Activated naive CD4-positive, alpha-beta T cell treated with anti-CD3 and anti-CD28 coated beads, Interleukin-2, amount 10 ng/mL, durations not matched to agents 7 days and 5 days (primary cell): ENCODE measurements around the gene UBE3B.

ENCODE experiments used
- CTCF ChIA-PET: fragments of 350-600 bp; sonication (Branson Sonifier 250); formaldehyde crosslinking; loops from one replicate; lab custom pipeline; 2021; ENCODE audit warnings: antibody characterized with exemption; lab: Charles Lee
- DNase-seq: peaks from one replicate; pipeline ENCODE4 v3.0.0-alpha.2; 2020
- H3K27ac Mint-ChIP-seq: one replicate; pipeline ENCODE4 v1.8.0; 2021; ENCODE audit warnings: mild to moderate bottlenecking, moderate library complexity, mixed read lengths
- H3K27me3 Mint-ChIP-seq: one replicate; pipeline ENCODE4 v1.8.0; 2021; ENCODE audit warnings: mild to moderate bottlenecking, mixed read lengths
- H3K36me3 Mint-ChIP-seq: one replicate; pipeline ENCODE4 v1.8.0; 2021; ENCODE audit warnings: mixed read lengths
- H3K4me1 Mint-ChIP-seq: one replicate; pipeline ENCODE4 v1.8.0; 2021; ENCODE audit warnings: mixed read lengths
- H3K4me3 Mint-ChIP-seq: one replicate; pipeline ENCODE4 v1.8.0; 2021; ENCODE audit warnings: mild to moderate bottlenecking, moderate library complexity, mixed read lengths
- H3K9me3 Mint-ChIP-seq: one replicate; pipeline ENCODE4 v1.8.0; 2021; ENCODE audit warnings: mixed read lengths

UBE3B gene

DNA sequence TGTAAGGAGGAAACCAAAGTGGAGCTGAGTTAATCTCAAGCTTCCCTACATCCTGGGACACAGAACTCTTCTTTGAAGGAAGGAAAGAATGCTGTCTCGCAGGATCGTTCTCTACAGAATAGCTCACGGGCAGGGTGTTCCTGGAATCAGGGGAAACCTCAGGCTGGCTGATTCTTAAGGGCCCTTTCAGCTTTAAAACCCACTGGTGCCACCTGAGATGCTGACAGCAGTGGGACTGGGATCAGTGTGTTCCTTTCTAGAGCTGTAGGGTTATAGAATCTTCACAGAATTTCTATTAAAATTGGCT lies 47.8 kb downstream of the UBE3B start:
- Mint-ChIP-seq H3K36me3 (peaks cover 19% of the 10 kb centered on the region), H3K27me3 (no peaks in the 10 kb centered on the region), H3K27ac (no peak overlapping the region), H3K4me3 (no peak overlapping the region), H3K9me3 (no peaks in the 10 kb centered on the region), H3K4me1 (no peaks in the 10 kb centered on the region)
- CTCF ChIA-PET: interaction anchor here (1.3 to 2.4 kb wide), 4 partner anchors 12 to 252 kb away, joined by 4 to 6 read pairs (median 5); no protein-coding TSS in a partner anchor
- no peak for DNase-seq

DNA sequence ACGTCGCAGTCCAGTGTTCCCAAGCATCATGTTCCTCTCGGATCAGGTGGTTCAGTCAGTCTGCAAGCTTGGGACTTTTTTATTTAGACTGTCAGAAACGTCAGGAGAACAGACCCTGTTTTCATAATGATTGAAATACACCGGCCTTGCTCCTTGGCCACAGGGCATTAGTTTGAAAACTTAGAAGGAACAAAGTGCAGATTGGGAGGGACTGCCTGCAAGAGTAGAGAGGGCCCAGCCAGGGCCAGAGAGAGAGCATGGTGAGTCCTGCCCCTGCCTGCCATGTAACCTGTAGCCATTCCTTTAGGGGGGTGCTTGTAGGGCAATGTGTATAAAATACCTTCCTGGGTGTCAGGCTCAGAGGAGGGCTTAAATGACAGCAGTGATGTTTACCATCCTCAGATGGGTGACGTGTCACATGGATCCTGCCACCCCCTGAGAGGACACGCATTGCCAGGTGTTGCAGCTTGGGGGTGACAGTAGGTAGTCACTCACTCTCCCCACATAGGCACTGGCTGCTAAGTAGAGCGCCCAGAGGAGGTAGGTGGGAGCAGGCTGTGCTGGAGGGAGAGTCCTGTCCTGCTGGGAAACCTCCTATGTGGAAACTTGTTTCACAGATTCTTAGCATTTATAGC lies 50.2 kb downstream of the UBE3B start:
- no peaks in the 10 kb centered on the region for H3K4me1 Mint-ChIP-seq
- H3K4me3 Mint-ChIP-seq: no peak overlapping the region
- peaks cover 16% of the 10 kb centered on the region for H3K36me3 Mint-ChIP-seq
- CTCF ChIA-PET: no interaction called here
- no peaks in the 10 kb centered on the region for H3K27me3 Mint-ChIP-seq
- no peaks in the 10 kb centered on the region for H3K9me3 Mint-ChIP-seq
- no peak for DNase-seq
- no peak overlapping the region for H3K27ac Mint-ChIP-seq

DNA sequence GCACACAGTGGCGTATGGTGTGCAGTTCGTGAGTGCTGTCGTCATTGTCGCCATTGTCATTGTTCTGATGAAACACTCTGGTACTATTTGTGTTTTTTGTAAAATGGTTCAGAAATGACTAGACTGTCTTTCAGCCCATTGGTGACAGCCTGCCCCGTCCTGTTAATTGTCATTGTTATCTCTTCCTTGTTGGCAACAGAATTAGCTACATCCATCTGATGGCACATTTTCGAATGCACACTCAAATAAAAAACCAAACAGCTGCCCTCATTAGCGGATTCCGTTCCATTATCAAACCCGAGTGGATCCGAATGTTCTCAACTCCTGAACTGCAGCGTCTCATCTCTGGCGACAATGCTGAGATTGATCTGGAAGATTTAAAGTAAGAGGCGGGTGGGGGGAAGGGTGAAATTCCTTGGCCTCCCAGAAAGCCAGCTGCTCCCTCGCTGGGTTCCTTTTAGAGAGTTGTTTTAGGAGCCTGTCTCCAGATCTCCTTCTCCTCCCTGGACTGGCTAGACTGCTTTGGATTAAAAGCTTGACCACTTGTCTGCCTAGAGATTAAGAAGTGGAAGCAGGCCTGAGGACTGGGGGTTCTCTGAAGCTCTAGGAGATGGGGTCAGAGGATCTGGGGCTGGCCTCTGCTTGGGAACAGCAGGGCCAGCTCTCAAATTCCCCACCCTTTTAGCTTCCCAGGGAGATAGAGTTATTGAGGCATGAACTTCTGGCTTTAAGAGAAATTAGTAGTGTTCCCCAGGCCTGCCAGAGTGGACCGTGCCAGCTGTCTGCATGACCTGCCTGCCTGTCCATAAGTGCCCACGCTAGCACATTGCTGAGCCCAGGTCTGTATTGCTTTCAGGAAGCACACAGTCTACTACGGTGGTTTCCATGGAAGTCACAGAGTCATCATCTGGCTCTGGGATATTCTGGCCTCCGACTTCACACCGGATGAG lies 52.5 kb downstream of the UBE3B start:
- H3K27ac Mint-ChIP-seq: no peak overlapping the region
- CTCF ChIA-PET: interaction anchor here (0.8 to 1.2 kb wide), 3 partner anchors 9 to 275 kb away, joined by 3 to 4 read pairs (median 3); no protein-coding TSS in a partner anchor
- no peaks in the 10 kb centered on the region for H3K27me3 Mint-ChIP-seq
- no peak for DNase-seq
- H3K4me1 Mint-ChIP-seq: no peaks in the 10 kb centered on the region
- H3K36me3 Mint-ChIP-seq: peaks cover 9% of the 10 kb centered on the region
- no peak overlapping the region for H3K4me3 Mint-ChIP-seq
- no peaks in the 10 kb centered on the region for H3K9me3 Mint-ChIP-seq

DNA sequence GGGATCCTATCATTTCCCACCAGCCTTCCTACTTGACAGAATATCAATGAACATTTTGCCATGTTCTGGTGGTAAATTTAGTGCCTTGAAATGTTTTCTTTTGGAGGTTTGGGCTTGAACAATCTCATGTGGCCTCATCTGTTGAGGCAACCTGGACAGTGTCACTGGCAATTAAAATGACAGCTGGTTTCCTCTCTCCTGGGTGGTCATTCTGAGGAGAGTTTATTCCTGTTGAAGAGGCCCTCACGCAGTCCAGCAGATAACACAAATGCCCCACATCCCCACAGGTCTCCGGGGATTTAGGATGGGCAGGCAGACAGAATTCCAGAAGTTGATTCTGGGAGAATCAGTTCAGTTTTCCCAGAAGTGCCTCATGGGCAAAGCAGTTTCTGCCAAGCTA lies 54.0 kb downstream of the UBE3B start:
- H3K9me3 Mint-ChIP-seq: no peaks in the 10 kb centered on the region
- H3K27me3 Mint-ChIP-seq: no peaks in the 10 kb centered on the region
- no peaks in the 10 kb centered on the region for H3K4me1 Mint-ChIP-seq
- H3K36me3 Mint-ChIP-seq: peaks cover 5% of the 10 kb centered on the region
- DNase-seq: no peak
- H3K27ac Mint-ChIP-seq: no peak overlapping the region
- no peak overlapping the region for H3K4me3 Mint-ChIP-seq
- CTCF ChIA-PET: no interaction called here

DNA sequence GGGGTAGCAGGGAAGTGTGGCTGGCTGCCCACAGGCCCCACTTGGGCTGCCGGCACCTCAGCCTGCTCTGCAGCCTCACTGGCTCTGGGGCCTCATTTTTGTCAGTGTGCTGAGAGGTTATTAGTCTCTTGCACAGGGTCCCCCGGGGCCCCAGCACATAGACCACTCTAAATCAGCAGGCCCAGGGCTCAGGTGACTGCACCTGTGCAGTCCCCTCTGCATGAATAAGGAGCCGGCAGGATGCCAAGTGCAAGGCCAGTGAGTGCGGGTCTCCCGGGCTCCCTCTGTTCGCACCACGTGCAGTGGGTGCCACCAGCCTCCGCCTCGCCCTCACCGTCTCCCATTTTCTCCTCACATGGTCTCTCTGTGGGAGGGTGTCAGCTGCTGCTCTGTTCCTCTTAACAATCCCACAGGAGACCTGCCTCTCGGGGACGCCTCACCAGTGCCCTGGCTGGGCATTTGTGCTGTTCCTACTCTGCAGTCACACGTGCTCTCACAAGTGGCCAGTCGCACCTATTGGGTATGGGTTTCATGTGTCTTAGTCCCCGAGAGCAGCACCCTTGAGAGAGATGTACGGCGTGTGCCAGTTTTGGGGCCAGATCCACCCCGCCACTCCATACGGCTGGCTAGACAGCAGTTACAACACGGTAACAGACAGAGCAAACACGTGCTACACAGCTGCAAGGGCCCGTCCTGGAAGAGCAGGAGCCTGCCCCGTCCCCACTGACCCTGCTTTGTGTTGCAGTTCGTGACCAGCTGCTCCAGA lies 55.5 kb downstream of the UBE3B start:
- H3K27ac Mint-ChIP-seq: no peak overlapping the region

DNA sequence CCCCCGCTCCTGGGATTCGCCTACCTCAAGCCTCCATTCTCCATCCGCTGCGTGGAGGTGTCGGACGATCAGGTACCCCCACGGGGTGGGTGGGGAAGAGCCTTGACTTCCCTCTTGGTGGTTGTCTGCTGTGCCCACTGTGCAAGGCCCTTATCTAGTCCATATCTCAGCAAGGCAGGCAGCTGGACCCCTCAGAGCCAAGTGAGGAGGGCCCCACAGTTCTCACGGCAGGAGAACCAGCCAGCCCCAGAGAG lies 56.0 kb downstream of the UBE3B start:
- H3K9me3 Mint-ChIP-seq: no peaks in the 10 kb centered on the region
- no peak for DNase-seq
- H3K27me3 Mint-ChIP-seq: no peaks in the 10 kb centered on the region
- no peak overlapping the region for H3K27ac Mint-ChIP-seq
- H3K4me1 Mint-ChIP-seq: no peaks in the 10 kb centered on the region
- CTCF ChIA-PET: no interaction called here
- peaks cover 5% of the 10 kb centered on the region for H3K36me3 Mint-ChIP-seq
- H3K4me3 Mint-ChIP-seq: no peak overlapping the region

More for the DNA sequence above, 55.5 kb downstream of the UBE3B start:
- H3K4me1 Mint-ChIP-seq: no peaks in the 10 kb centered on the region
- no peaks in the 10 kb centered on the region for H3K27me3 Mint-ChIP-seq
- H3K36me3 Mint-ChIP-seq: peaks cover 5% of the 10 kb centered on the region
- no peaks in the 10 kb centered on the region for H3K9me3 Mint-ChIP-seq
- no peak for DNase-seq
- H3K4me3 Mint-ChIP-seq: no peak overlapping the region
- CTCF ChIA-PET: no interaction called here

DNA sequence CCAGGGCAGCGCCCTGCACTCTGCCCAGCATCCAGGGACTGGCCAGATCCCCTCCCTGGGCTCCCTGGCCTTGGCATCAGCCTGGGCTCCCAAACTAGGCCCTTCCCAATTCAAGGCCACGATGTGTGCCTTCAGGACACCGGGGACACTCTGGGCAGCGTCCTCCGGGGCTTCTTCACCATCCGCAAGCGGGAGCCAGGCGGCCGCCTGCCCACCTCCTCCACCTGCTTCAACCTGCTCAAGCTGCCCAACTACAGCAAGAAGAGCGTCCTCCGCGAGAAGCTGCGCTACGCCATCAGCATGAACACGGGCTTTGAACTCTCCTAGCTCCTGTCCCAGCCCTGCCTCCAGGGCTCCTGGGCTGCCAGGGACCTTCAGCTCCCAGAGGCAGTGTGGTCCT lies 57.0 kb downstream of the UBE3B start:
- Mint-ChIP-seq H3K36me3 (peaks cover 5% of the 10 kb centered on the region), H3K4me3 (no peak overlapping the region), H3K27ac (no peak overlapping the region), H3K9me3 (no peaks in the 10 kb centered on the region), H3K4me1 (no peaks in the 10 kb centered on the region), H3K27me3 (no peaks in the 10 kb centered on the region)
- CTCF ChIA-PET: no interaction called here
- no peak for DNase-seq

DNA sequence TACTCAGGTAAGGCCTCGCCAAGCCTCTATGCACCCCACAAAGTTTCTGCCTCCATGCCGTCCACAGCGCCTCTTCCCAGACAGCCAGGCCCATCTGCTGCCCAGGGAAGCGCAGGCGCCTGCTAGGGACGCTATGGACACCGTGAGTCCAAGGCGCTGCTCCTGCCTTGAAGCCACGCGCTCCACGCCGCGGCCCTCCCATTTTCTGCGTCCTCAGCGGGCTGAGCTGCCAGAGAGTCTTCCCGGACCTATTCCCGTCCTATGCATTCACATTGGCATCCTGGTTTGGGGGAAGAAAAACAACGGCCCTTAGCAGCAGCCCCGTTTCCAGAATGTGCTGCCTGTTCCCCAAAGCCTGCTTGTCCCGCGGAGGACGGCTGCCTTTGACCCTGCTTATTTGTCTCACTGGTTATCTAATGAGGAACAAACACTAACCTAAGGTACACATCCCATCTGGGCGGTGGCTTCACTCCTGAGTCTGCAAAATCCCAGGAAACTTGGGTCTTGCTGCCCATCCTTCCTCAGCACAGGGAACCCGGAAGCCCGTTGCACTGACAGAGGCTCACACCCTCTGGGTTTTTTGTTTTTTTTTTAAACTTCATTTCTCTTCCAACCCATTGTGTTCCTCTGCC lies 57.9 kb downstream of the UBE3B start:
- no peak for DNase-seq
- Mint-ChIP-seq H3K9me3 (no peaks in the 10 kb centered on the region), H3K27me3 (no peaks in the 10 kb centered on the region), H3K27ac (no peak overlapping the region), H3K4me1 (no peaks in the 10 kb centered on the region), H3K36me3 (peaks cover 4% of the 10 kb centered on the region), H3K4me3 (no peak overlapping the region)
- CTCF ChIA-PET: interaction anchor here (0.6 kb wide), 1 partner anchor 306 kb away, joined by 3 read pairs; no protein-coding TSS in a partner anchor

DNA sequence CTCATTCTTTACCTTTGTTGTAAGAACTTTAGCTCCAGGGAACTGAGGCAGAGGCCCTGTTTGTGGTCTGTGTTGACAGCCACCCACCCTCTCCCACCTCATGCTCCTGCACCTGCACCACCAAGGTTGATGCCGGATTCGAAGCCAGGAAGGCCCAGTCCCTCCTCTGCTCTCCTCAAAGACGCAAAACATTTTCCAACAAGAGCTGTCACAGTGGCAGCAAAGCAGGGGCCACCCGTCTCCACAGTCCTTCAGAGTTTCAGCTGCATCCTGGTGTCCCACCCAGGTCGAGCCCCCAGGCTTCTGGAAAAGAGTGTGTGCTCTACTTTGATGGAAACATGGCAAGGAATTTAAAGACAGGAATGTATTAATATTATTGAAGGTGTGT lies 58.4 kb downstream of the UBE3B start:
- Mint-ChIP-seq H3K4me1 (no peaks in the 10 kb centered on the region), H3K27me3 (no peaks in the 10 kb centered on the region), H3K36me3 (peaks cover 3% of the 10 kb centered on the region), H3K9me3 (no peaks in the 10 kb centered on the region), H3K27ac (no peak overlapping the region), H3K4me3 (no peak overlapping the region)
- CTCF ChIA-PET: interaction anchor here (2.6 to 3.8 kb wide), 2 partner anchors 11 to 17 kb away, joined by 6 to 13 read pairs; no protein-coding TSS in a partner anchor
- no peak for DNase-seq

DNA sequence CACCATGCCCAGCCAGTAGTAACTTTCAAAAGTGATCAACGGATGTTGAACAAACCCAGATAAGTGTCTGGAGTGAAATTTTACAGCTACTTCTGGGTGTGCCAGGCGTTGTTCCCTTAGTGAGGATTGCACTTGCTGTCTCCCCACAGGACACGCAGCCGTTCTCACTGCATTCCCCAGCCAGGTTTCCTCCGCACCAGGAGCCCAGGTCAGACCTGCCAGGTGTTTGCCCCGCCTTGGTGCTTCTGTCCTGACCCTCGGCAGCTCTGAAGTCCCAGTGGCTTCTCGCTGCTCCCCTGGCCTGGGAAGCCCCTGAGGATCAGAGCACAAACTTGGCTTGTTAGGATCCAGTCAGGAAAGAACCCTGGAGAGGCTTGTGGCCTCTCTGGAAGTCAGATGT lies 59.7 kb downstream of the UBE3B start:
- Mint-ChIP-seq H3K4me1 (no peaks in the 10 kb centered on the region), H3K27me3 (no peaks in the 10 kb centered on the region), H3K9me3 (no peaks in the 10 kb centered on the region), H3K4me3 (no peak overlapping the region), H3K27ac (no peak overlapping the region), H3K36me3 (peaks cover 2% of the 10 kb centered on the region)
- CTCF ChIA-PET: interaction anchor here (2.6 to 3.8 kb wide), 2 partner anchors 13 to 19 kb away, joined by 6 to 13 read pairs; no protein-coding TSS in a partner anchor
- DNase-seq: no peak

DNA sequence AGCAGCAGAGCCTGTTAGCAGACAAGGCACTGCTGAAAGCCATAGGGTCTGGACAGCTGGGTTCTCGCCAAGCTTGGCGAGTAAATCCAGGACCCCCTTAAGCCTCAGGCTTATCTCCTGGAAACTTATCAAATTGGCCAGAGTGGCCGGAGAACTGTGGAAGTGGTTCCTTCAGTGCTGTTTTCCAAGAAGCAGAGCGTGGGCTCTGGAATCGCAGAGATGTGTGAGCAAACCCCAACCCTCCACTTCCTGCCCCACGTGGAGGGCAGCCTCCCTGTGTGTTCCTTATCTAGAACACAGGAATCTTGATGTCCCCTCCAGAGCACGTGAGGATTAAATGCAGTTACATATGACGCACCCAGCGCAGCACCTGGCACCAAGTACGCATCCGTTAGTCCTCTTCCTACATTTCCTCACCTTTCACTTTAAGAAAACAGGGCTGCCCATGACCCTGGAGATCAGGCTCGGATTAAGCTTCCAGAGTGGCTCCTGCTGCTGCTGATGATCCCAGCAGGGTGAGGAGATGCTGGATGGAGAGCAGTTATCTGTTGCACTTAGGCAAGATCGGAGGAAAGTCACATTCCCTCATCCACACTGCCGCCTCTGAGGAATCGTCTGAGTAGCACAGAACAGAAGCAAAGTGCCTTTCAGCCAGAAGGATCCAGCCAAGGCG lies 60.9 kb downstream of the UBE3B start:
- H3K4me3 Mint-ChIP-seq: no peak overlapping the region
- CTCF ChIA-PET: interaction anchor here (2.6 to 3.8 kb wide), 2 partner anchors 14 to 20 kb away, joined by 6 to 13 read pairs; no protein-coding TSS in a partner anchor
- H3K4me1 Mint-ChIP-seq: no peaks in the 10 kb centered on the region

DNA sequence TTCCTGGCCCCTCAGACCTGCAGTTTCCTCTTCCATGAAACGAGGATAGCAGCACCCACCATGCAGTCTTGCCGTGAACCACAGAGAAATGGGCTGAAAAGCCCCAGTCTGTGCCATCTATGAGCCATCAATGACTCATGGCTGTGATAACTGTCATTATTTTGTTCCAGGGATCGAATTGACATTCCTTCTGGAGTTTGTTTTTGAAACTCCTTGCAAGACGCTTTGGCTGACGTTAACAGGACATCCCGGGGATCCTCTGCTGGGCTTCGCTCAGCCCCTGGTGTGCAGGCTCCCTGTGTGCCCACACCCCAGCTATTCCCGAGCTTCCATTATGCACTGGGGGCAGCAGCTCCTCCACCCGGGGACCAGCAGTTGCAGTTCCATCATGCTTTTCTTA lies 62.1 kb downstream of the UBE3B start:
- no peak for DNase-seq
- CTCF ChIA-PET: interaction anchor here (1.2 to 3.8 kb wide), 2 partner anchors 10 to 21 kb away, joined by 3 to 13 read pairs; no protein-coding TSS in a partner anchor

More for the DNA sequence above, 60.9 kb downstream of the UBE3B start:
- Mint-ChIP-seq H3K9me3 (no peaks in the 10 kb centered on the region), H3K27me3 (no peaks in the 10 kb centered on the region), H3K36me3 (no peaks in the 10 kb centered on the region), H3K27ac (no peak overlapping the region)
- DNase-seq: no peak

DNA sequence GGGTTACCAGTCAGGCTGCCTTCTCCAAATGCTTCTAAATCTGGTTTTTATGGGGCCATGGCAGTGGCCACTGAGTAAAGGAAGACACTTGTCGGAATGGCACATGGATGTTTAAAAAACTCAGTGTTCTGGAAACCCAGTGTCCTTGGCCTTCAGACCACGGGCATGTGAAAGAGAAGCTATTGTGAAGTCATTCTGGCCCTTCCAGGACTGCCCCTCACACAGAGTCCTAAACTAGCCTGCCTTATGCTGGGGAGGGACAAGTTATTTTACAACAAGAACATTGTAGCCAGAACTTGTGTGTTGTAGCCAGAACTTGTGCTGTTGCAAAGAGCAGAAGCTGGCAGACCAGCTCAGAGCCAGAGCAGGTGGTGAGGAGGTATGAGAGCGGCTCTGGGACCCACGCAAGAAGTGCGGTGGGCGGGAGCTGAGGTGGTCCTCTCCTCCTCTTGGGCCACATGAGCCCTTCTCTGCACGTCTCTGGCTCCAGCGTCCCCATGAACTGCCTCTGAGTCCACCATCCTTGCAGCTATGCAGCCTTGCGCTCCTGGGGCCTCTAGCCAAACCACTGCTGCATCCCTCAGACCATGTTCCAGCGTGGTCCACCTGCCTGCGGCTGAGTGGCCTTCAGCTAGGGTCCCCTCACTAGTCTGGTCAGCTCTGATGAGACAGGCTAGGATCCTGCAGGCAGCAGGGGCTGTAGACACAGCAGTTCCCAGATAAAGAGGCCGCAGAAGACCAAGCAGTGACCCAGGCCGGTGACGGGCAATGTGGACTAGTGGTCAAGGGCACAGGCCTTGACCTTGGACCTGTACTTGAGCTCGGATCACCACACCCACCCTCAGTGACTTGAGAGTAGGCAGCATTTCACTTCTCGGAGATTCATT lies 63.3 kb downstream of the UBE3B start:
- no peaks in the 10 kb centered on the region for H3K36me3 Mint-ChIP-seq
- no peak overlapping the region for H3K4me3 Mint-ChIP-seq
- no peaks in the 10 kb centered on the region for H3K9me3 Mint-ChIP-seq
- no peak overlapping the region for H3K27ac Mint-ChIP-seq
- H3K4me1 Mint-ChIP-seq: peaks cover 14% of the 10 kb centered on the region
- H3K27me3 Mint-ChIP-seq: peaks cover 7% of the 10 kb centered on the region
- DNase-seq: no peak
- CTCF ChIA-PET: no interaction called here

More for the DNA sequence above, 62.1 kb downstream of the UBE3B start:
- Mint-ChIP-seq H3K4me1 (peaks cover 2% of the 10 kb centered on the region), H3K27ac (no peak overlapping the region), H3K4me3 (no peak overlapping the region), H3K27me3 (no peaks in the 10 kb centered on the region), H3K36me3 (no peaks in the 10 kb centered on the region), H3K9me3 (no peaks in the 10 kb centered on the region)
